Skeletal muscle tissue (tissue), 4 donors: ENCODE measurements around the gene ASIP. TPM values are rescaled to one million over a fixed set of nuclear protein-coding genes. Genes with fewer than 3 reads are reported as not detected.
A peak's percentile ranks its signal among the peaks of the same experiment; 100 is the strongest.

Experiments used
- H3K27ac ChIP-seq: one replicate; pipeline ENCODE4 v1.7.0; 2013; ENCODE audit warnings: mild to moderate bottlenecking, low read depth, low read length, inconsistent platforms
- H3K27me3 ChIP-seq, 3 donors: one replicate each; pipeline ENCODE4 v1.7.0; 2013; ENCODE audit warnings: low read length in 3 of 3; ENCODE audit not compliant: control insufficient read depth in 3 of 3, insufficient read depth in 3 of 3
- H3K36me3 ChIP-seq, 3 donors: one replicate each; pipeline ENCODE4 v1.7.0; 2013; ENCODE audit warnings: low read length in 3 of 3; ENCODE audit not compliant: control insufficient read depth in 3 of 3, insufficient read depth in 3 of 3
- H3K4me1 ChIP-seq, 3 donors: one replicate each; pipeline ENCODE4 v1.7.0; 2013; ENCODE audit warnings: low read length in 3 of 3, mild to moderate bottlenecking in 3 of 3; ENCODE audit not compliant: control insufficient read depth in 3 of 3, insufficient read depth in 3 of 3
- H3K4me3 ChIP-seq, 3 donors: one replicate each; pipeline ENCODE4 v1.7.0; 2013; ENCODE audit warnings: low read length in 3 of 3
- H3K9ac ChIP-seq, 3 donors: one replicate each; pipeline ENCODE4 v1.7.0; 2013; ENCODE audit warnings: low read length in 3 of 3, mild to moderate bottlenecking in 3 of 3, moderate library complexity in 2 of 3, low read depth in 1 of 3
- H3K9me3 ChIP-seq, 3 donors: one replicate each; pipeline ENCODE4 v1.7.0; 2013; ENCODE audit warnings: low read length in 3 of 3; ENCODE audit not compliant: control insufficient read depth in 3 of 3
- total RNA-seq: library from RNA; depleted of rRNA; stranded (reverse); fragments of >200 nt; gene quantifications from one replicate; pipeline ENCODE4 v1.2.3, GENCODE V29; 2014
- donor health status: Osteomylitis.

ASIP gene
- total RNA-seq, 1 donor from 2014 or later = 1.0 TPM

GRCh38 chr20:34305333-34306230 lies 64.4 kb downstream of the ASIP start:
- no peaks in the 10 kb centered on the region for H3K36me3 ChIP-seq
- H3K9ac ChIP-seq = no peak overlapping the region
- no peaks in the 10 kb centered on the region for H3K27me3 ChIP-seq
- peaks cover 17 to 20% (median 18%) of the 10 kb centered on the region in 3 donors for H3K4me1 ChIP-seq
- no peak overlapping the region for H3K4me3 ChIP-seq
- no peak overlapping the region for H3K27ac ChIP-seq
- no peaks in the 10 kb centered on the region for H3K9me3 ChIP-seq

- H3K36me3 ChIP-seq = no peaks in the 10 kb centered on the region
- H3K4me1 ChIP-seq = peaks cover 6% of the 10 kb centered on the region in 3 donors
- H3K4me3 ChIP-seq = no peak overlapping the region
- H3K9ac ChIP-seq = no peak overlapping the region
- H3K27me3 ChIP-seq = peaks cover 5 to 12% (median 8%) of the 10 kb centered on the region in 3 donors
- no peak overlapping the region for H3K27ac ChIP-seq
- H3K9me3 ChIP-seq = no peaks in the 10 kb centered on the region
Observed at GRCh38 chr20:34309691-34310090, 68.5 kb downstream of the ASIP start.

GRCh38 chr20:34310481-34311117 lies 69.4 kb downstream of the ASIP start:
- Histone ChIP-seq H3K4me3 (no peak overlapping the region), H3K4me1 (peaks cover 6% of the 10 kb centered on the region in 3 donors), H3K27ac (no peak overlapping the region), H3K9ac (no peak overlapping the region), H3K36me3 (no peaks in the 10 kb centered on the region), H3K27me3 (peaks cover 5 to 12% (median 8%) of the 10 kb centered on the region in 3 donors), H3K9me3 (no peaks in the 10 kb centered on the region)

GRCh38 chr20:34311118-34312023 lies 70.1 kb downstream of the ASIP start:
- Histone ChIP-seq H3K4me3 (no peak overlapping the region), H3K9me3 (no peaks in the 10 kb centered on the region), H3K9ac (no peak overlapping the region)

GRCh38 chr20:34312024-34312460 lies 70.8 kb downstream of the ASIP start:
- H3K4me3 ChIP-seq = no peak overlapping the region
- H3K36me3 ChIP-seq = no peaks in the 10 kb centered on the region
- H3K9ac ChIP-seq = no peak overlapping the region
- no peak overlapping the region for H3K27ac ChIP-seq
- H3K9me3 ChIP-seq = no peaks in the 10 kb centered on the region
- peaks cover 6% of the 10 kb centered on the region in 3 donors for H3K4me1 ChIP-seq
- peaks cover 5 to 12% (median 8%) of the 10 kb centered on the region in 3 donors for H3K27me3 ChIP-seq

More at GRCh38 chr20:34311118-34312023, 70.1 kb downstream of the ASIP start:
- H3K27ac ChIP-seq = no peak overlapping the region
- no peaks in the 10 kb centered on the region for H3K36me3 ChIP-seq
- peaks cover 6% of the 10 kb centered on the region in 3 donors for H3K4me1 ChIP-seq
- peaks cover 5 to 12% (median 8%) of the 10 kb centered on the region in 3 donors for H3K27me3 ChIP-seq

- H3K9ac ChIP-seq = no peak overlapping the region
- H3K27me3 ChIP-seq = peaks cover 5 to 12% (median 8%) of the 10 kb centered on the region in 3 donors
- H3K4me1 ChIP-seq = peaks cover 6% of the 10 kb centered on the region in 3 donors
- no peak overlapping the region for H3K27ac ChIP-seq
- H3K36me3 ChIP-seq = no peaks in the 10 kb centered on the region
- H3K9me3 ChIP-seq = no peaks in the 10 kb centered on the region
- H3K4me3 ChIP-seq = peak overlapping the region in 2 of 3 donors; percentile 31 to 35
Observed at GRCh38 chr20:34312544-34313217, 71.5 kb downstream of the ASIP start.

GRCh38 chr20:34315236-34315635 lies 74.0 kb downstream of the ASIP start:
- Histone ChIP-seq H3K9ac (no peak overlapping the region), H3K4me1 (peaks cover 6% of the 10 kb centered on the region in 3 donors)

GRCh38 chr20:34316196-34316814 lies 75.1 kb downstream of the ASIP start:
- Histone ChIP-seq H3K27me3 (peaks cover 5 to 12% (median 8%) of the 10 kb centered on the region in 3 donors), H3K4me3 (no peak overlapping the region), H3K4me1 (peaks cover 6% of the 10 kb centered on the region in 3 donors), H3K9me3 (no peaks in the 10 kb centered on the region), H3K36me3 (no peaks in the 10 kb centered on the region), H3K27ac (no peak overlapping the region), H3K9ac (no peak overlapping the region)

More at GRCh38 chr20:34315236-34315635, 74.0 kb downstream of the ASIP start:
- Histone ChIP-seq H3K27ac (no peak overlapping the region), H3K4me3 (no peak overlapping the region), H3K9me3 (no peaks in the 10 kb centered on the region), H3K27me3 (peaks cover 5 to 12% (median 8%) of the 10 kb centered on the region in 3 donors), H3K36me3 (no peaks in the 10 kb centered on the region)
